IgD-negative memory B cell (primary cell): Measurements from ENCODE around the gene CHAT. TPM values are rescaled to one million over a fixed set of nuclear protein-coding genes. Genes with fewer than 3 reads are reported as not detected.

Source experiments
- H3K27ac Mint-ChIP-seq, 3 donors: one replicate each; pipeline ENCODE4 v1.8.0; 2020 to 2022; ENCODE audit warnings: mild to moderate bottlenecking in 3 of 3, mixed read lengths in 3 of 3, moderate library complexity in 1 of 3
- H3K27me3 Mint-ChIP-seq: one replicate; pipeline ENCODE4 v1.8.0; 2021; ENCODE audit warnings: mixed read lengths
- H3K36me3 Mint-ChIP-seq: one replicate; pipeline ENCODE4 v1.8.0; 2020; ENCODE audit warnings: mild to moderate bottlenecking, mixed read lengths
- H3K4me1 Mint-ChIP-seq, 3 donors: one replicate each; pipeline ENCODE4 v1.8.0; 2020 to 2022; ENCODE audit warnings: mixed read lengths in 3 of 3, mild to moderate bottlenecking in 1 of 3
- H3K4me3 Mint-ChIP-seq, 4 donors: one replicate each; pipeline ENCODE4 v1.8.0; 2020 to 2022; ENCODE audit warnings: mild to moderate bottlenecking in 4 of 4, mixed read lengths in 4 of 4, moderate library complexity in 3 of 4
- H3K9me3 Mint-ChIP-seq, 3 donors: one replicate each; pipeline ENCODE4 v1.8.0; 2020 to 2021; ENCODE audit warnings: mixed read lengths in 3 of 3, mild to moderate bottlenecking in 1 of 3
- polyA plus RNA-seq: library from polyadenylated mRNA; unstranded; fragments of 300-500 nt; fragmentation: Illumina TruSeq; gene quantifications from one replicate; pipeline ENCODE4 v1.2.3, GENCODE V29; 2021

CHAT gene
- polyA plus RNA-seq, 1 donor from 2014 or later, result not detected

DNA sequence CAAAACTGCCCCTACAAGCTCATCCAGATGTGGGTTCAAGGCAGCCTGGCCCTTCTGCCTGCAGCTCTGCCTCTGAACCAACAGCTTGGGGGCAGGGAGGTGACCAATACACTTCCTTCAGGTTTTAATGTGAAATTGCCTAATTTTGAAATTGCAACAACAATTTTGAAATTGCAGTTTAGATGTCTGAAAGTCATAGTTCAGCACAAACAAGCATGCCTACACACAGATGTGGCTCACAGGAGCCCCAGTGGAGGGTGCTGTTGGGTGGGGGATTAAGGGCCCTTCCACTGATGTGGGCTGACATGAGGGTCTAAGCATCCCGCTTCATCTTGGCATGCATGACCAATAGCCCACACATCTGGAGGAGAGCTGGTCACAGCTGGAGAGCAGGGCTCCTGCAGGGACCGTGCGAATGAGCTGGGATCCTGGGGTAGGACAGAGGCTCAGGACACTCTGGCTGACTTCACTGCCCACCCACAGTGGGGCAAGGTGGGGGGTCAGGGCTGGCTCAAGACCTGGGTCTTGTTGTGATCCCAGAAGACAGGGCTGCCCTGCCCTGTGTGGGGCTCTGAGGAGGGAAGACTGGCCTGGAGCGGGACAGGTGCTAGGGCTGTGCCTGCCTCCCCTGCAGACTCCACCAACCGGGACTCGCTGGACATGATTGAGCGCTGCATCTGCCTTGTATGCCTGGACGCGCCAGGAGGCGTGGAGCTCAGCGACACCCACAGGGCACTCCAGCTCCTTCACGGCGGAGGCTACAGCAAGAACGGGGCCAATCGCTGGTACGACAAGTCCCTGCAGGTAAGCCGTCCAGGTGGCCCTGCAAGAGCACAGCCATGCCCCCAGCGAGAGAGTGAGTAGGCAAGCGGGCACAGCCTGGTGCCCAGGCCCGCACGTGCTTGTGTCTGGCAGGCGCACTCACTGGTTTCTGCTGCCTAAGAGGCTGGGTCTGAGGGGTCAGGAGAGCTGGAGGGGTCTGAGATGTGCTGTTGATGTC, 32.3 kb downstream of the CHAT start:
- H3K4me1 Mint-ChIP-seq, result peaks cover 2 to 11% (median 7%) of the 10 kb centered on the region in 3 donors
- H3K27me3 Mint-ChIP-seq, result peaks cover 34% of the 10 kb centered on the region
- H3K36me3 Mint-ChIP-seq, result peaks cover 2% of the 10 kb centered on the region
- no peak overlapping the region for H3K27ac Mint-ChIP-seq
- H3K4me3 Mint-ChIP-seq, result no peak overlapping the region
- no peaks in the 10 kb centered on the region for H3K9me3 Mint-ChIP-seq

DNA sequence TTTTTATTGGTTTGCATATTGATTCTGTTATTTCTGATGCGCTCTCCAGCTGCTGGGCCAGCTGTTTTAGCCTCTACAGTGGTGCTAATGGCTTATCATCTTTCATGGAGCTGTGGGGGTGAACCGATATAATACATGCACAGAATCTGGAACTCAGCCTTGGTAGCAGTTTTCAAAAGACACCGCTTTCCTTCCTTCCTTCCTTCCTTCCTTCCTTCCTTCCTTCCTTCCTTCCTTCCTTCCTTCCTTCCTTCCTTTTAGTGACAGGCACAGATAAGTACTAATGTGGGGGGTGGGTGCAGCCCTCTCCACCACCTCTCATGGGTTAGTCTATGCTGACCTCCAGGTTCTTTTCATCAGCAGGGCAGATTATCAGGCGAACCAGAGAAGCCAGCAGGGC, 33.7 kb downstream of the CHAT start:
- Mint-ChIP-seq H3K4me1 (peaks cover 2 to 11% (median 7%) of the 10 kb centered on the region in 3 donors), H3K4me3 (no peak overlapping the region), H3K27ac (no peak overlapping the region), H3K9me3 (no peaks in the 10 kb centered on the region), H3K27me3 (peaks cover 38% of the 10 kb centered on the region), H3K36me3 (no peaks in the 10 kb centered on the region)

DNA sequence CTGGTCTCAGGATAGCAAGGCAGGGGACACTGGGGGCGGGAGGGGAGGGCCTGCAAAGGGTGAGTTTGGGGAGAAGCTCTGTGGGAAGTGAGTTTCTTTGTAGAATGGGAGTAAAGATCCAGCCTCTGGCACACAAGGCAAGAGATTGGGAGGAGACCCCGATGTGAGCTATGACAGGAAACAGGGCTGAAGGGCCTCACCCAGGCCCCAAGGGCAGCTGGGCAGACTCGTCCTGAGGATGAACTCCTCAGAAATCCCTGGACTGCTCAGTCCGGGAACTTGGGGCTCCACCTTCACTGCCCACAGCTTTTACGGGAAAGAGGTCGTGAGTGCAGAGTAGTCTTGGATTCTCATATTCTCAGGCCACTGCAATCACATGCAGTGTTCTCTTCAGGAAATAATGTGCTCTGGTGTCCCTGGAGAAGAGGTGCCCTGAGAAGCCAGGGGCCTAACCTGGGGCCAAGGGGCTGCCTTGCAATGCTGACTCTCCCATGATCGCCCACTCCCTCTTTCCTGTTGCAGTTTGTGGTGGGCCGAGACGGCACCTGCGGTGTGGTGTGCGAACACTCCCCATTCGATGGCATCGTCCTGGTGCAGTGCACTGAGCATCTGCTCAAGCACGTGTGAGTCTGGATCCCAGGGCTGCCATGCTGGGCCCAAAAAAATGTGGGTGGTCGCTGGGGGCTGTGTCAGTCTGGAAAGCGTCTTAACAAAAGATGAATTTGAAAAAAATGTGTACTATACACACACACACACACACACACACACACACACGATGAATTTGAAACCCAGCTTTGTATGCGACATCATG, 34.4 kb downstream of the CHAT start:
- Mint-ChIP-seq H3K27ac (no peak overlapping the region), H3K9me3 (no peaks in the 10 kb centered on the region), H3K4me1 (peaks cover 2 to 11% (median 7%) of the 10 kb centered on the region in 3 donors), H3K4me3 (no peak overlapping the region), H3K36me3 (no peaks in the 10 kb centered on the region), H3K27me3 (peaks cover 37% of the 10 kb centered on the region)

- peaks cover 36% of the 10 kb centered on the region for H3K27me3 Mint-ChIP-seq
- peaks cover 2 to 11% (median 7%) of the 10 kb centered on the region in 3 donors for H3K4me1 Mint-ChIP-seq
- H3K27ac Mint-ChIP-seq, result no peak overlapping the region
- H3K4me3 Mint-ChIP-seq, result peak overlapping the region in 3 of 4 donors; percentile 30 to 74 (median 34)
- no peaks in the 10 kb centered on the region for H3K9me3 Mint-ChIP-seq
- H3K36me3 Mint-ChIP-seq, result no peaks in the 10 kb centered on the region
These were observed 35.5 kb downstream of the CHAT start for GRCh38 chr10:49649294-49649693.

DNA sequence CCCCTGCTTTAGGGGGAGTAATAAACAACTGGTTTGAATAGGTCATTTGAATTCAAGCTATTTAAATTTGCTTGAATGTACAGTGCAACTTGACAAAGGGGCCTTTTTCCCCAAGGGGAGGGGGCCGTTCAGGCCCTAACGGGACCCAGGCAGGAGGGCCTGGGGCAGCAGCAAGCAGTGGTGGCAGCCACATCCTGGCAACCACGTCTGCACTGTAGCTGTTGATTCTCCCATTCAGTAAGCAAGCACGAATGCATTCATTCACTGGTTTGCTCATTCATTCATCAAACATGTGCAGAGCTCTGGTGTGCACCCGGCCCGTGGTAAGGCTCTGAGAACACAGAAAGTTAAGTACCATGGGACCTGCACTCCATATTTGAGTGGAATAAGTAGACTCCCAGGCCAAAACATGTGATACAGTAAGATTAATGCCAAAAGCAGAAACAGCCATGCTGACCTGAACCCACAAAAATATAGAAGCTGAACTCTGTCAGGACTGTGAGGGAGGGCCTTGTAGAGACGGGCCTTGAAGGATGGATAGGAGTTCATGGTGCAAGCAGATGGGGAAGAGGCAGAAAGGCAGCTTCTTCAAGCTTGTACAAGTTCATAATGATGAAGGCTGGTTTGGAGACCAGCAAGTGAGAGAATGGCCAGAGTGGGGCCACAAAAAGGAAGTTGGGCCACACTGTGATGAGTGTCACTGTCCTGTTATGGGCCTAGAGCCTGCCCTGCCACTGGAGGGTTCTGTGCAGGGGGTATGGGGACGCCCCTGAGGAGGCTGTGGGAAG, 36.3 kb downstream of the CHAT start:
- no peak overlapping the region for H3K27ac Mint-ChIP-seq
- H3K36me3 Mint-ChIP-seq, result no peaks in the 10 kb centered on the region
- H3K27me3 Mint-ChIP-seq, result peaks cover 29% of the 10 kb centered on the region
- H3K9me3 Mint-ChIP-seq, result no peaks in the 10 kb centered on the region
- H3K4me3 Mint-ChIP-seq, result peak overlapping the region in 2 of 4 donors; percentile 74 to 76
- H3K4me1 Mint-ChIP-seq, result peaks cover 2 to 11% (median 7%) of the 10 kb centered on the region in 3 donors

- Mint-ChIP-seq H3K4me3 (peak overlapping the region in 1 of 4 donors; percentile 52), H3K4me1 (peaks cover 2 to 11% (median 7%) of the 10 kb centered on the region in 3 donors), H3K36me3 (no peaks in the 10 kb centered on the region), H3K27ac (no peak overlapping the region), H3K27me3 (peaks cover 29% of the 10 kb centered on the region), H3K9me3 (no peaks in the 10 kb centered on the region)
These were observed 36.8 kb downstream of the CHAT start for GRCh38 chr10:49650724-49651034.

- H3K36me3 Mint-ChIP-seq, result no peaks in the 10 kb centered on the region
- H3K4me3 Mint-ChIP-seq, result no peak overlapping the region
- H3K27me3 Mint-ChIP-seq, result peaks cover 29% of the 10 kb centered on the region
- peaks cover 2 to 11% (median 7%) of the 10 kb centered on the region in 3 donors for H3K4me1 Mint-ChIP-seq
- no peak overlapping the region for H3K27ac Mint-ChIP-seq
- no peaks in the 10 kb centered on the region for H3K9me3 Mint-ChIP-seq
These were observed 37.4 kb downstream of the CHAT start for GRCh38 chr10:49651039-49651835.

GRCh38 chr10:49651917-49652316, 38.1 kb downstream of the CHAT start:
- no peaks in the 10 kb centered on the region for H3K36me3 Mint-ChIP-seq
- no peak overlapping the region for H3K27ac Mint-ChIP-seq
- peaks cover 29% of the 10 kb centered on the region for H3K27me3 Mint-ChIP-seq
- no peak overlapping the region for H3K4me3 Mint-ChIP-seq
- H3K9me3 Mint-ChIP-seq, result no peaks in the 10 kb centered on the region
- peaks cover 2 to 11% (median 7%) of the 10 kb centered on the region in 3 donors for H3K4me1 Mint-ChIP-seq

DNA sequence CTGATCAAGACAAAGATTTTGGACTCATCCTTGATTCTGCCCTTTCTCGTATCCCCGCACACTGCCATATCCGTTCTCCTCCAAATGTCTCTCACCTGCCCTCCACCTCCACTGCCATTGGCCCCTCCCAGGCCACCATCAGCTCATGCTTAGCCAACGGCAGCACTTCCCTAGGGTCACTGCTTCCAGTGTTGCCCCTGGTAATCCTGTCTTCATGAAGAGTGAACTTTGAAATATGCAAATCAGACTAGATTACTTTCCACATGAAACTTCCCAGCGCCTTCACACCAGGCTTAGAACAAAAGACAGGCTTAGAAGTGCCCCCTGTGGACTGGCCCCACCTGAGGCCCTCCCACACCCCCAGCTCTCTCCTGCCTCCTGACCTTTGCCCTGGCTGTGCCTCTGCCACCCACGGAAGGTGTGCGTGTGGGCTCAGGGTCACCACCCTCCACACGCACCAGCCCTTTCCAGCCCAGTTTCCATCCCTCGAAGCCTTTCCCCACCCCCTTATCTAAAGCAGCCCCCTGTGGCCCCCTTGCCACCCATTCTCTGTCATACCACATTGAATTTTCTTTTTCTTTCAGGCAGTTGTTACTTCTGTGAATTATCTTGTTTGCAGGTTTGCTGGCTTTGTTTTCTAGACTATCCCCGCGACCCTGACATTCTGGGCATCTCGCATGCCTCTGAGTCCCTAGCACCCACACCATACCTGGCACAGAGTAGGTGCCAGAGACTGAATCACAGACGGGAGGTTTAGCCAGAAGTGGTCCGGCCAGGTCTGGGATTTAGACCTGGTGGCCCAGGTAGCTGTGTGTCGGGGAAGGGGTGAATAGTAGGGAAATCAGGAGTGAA, 38.8 kb downstream of the CHAT start:
- no peak overlapping the region for H3K27ac Mint-ChIP-seq
- H3K4me3 Mint-ChIP-seq, result peak overlapping the region in 1 of 4 donors; percentile 9
- no peaks in the 10 kb centered on the region for H3K36me3 Mint-ChIP-seq
- peaks cover 24% of the 10 kb centered on the region for H3K27me3 Mint-ChIP-seq
- H3K4me1 Mint-ChIP-seq, result peaks cover 2 to 11% (median 7%) of the 10 kb centered on the region in 3 donors
- peaks cover 0 to 4% (median 0%) of the 10 kb centered on the region in 3 donors for H3K9me3 Mint-ChIP-seq

- Mint-ChIP-seq H3K27ac (no peak overlapping the region), H3K9me3 (peaks cover 0 to 4% (median 0%) of the 10 kb centered on the region in 3 donors), H3K4me1 (peaks cover 2 to 11% (median 7%) of the 10 kb centered on the region in 3 donors), H3K27me3 (peaks cover 21% of the 10 kb centered on the region), H3K36me3 (no peaks in the 10 kb centered on the region), H3K4me3 (no peak overlapping the region)
These were observed 39.6 kb downstream of the CHAT start for GRCh38 chr10:49653273-49653929.

GRCh38 chr10:49654036-49654693, 40.3 kb downstream of the CHAT start:
- Mint-ChIP-seq H3K27me3 (peaks cover 20% of the 10 kb centered on the region), H3K4me1 (peaks cover 2 to 8% (median 6%) of the 10 kb centered on the region in 3 donors)

GRCh38 chr10:49655099-49655498, 41.3 kb downstream of the CHAT start:
- Mint-ChIP-seq H3K9me3 (peaks cover 4 to 14% (median 11%) of the 10 kb centered on the region in 3 donors), H3K27me3 (peaks cover 20% of the 10 kb centered on the region), H3K36me3 (no peaks in the 10 kb centered on the region), H3K4me3 (no peak overlapping the region), H3K27ac (no peak overlapping the region), H3K4me1 (peaks cover 0 to 2% (median 0%) of the 10 kb centered on the region in 3 donors)

More at GRCh38 chr10:49654036-49654693, 40.3 kb downstream of the CHAT start:
- Mint-ChIP-seq H3K27ac (no peak overlapping the region), H3K9me3 (peaks cover under 1 to 11% (median 5%) of the 10 kb centered on the region in 3 donors), H3K4me3 (no peak overlapping the region), H3K36me3 (no peaks in the 10 kb centered on the region)
